GM21786 (cell line): ENCODE data around the gene DRAM2.
"Not testable (repeated sequence)": the region's sequence is repeated elsewhere in the genome, so short reads cannot be mapped to it uniquely, and the experiment has no call there.

Source experiments
- ATAC-seq: cut with Tn5 transposase; IDR thresholded peaks from one replicate; pipeline ENCODE4 v1.9.1; 2021; ENCODE audit not compliant: unreplicated experiment

Gene DRAM2

GRCh38 chr1:111145542-111145941 is 5.6 kb upstream of the DRAM2 start:
- no peak for ATAC-seq

GRCh38 chr1:111142356-111142975 is 2.6 kb upstream of the DRAM2 start:
- ATAC-seq = no peak

DNA sequence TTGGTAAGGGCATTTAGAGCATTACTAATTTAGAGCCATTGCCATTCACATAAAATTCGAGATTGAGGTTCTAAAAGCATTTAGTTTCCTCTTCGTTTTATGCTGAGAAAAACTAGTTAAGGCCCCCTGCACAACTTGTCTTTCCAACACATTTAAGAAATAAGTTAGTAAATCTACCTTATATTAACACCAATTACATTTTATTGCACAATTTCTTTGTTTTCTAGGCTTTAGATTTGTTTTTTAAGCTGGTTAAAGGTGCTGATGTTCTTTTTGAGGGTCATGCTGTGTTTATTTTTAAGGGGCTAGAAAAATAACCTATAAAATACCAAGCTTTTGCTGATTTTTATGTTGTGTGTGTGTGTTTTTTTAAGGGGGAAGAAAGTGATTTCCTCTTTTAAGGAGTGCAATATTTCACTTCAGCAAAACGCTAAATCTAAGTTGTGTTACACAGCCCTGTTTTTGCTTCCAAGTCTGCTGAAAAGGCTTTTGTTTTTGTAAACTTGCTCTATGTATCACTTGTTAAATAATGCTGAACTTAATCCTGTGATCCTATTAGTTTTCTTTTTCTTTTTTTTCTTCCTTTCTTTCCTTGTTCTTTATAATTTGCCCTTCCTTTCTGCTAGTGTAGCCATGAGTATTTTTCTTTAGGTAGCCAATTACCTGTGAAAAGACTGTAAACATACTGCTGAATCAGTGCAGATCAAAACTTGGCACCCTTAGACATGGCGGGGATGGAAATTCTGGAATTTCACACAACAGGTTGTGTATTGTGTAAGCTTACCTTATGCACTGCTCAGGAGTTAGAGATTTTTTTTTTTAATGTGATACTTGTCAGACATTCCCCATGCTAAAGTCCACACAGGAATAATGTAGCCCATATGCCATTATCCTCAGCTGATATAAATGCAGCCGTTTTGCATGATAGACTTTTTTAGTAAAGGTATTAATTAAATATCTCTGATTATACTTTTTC is 1.6 kb upstream of the DRAM2 start:
- no peak for ATAC-seq

DNA sequence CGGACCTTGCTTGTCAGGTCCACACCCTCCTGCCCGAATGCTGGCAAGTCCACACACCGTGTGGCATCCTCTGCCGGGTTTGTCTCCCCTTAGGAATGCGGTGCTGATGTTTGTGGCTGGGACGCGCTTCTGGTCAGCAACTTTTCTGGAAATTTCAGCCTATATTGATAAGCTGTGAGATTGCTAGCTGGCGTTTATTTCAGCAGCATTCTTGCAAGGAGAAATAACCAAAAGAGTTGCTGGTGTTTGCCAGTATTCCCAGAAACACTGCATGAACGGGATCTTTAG is 731 bp upstream of the DRAM2 start:
- ATAC-seq = no peak

- ATAC-seq = peak; percentile 35
Observed at GRCh38 chr1:111139324-111139955, 453 bp downstream of the DRAM2 start.

DNA sequence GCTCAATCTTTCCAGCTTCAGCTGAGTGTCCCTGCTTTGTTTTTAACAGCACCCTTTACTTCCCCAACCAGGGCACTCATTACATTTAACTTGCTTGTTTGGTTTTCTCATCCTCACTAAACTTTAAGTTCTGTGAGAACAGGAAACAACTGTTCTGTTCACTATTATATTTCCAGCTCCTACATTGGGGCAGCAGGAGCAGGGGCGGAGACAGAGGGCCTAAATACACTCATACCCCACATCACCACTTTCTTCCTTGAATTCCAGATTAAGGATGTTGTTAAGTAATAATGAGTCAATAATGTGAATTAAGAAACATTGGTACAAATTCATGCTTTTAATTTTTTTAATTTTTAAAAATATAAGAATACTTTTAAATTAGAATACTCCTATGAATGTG is 6.0 kb downstream of the DRAM2 start:
- ATAC-seq = no peak

DNA sequence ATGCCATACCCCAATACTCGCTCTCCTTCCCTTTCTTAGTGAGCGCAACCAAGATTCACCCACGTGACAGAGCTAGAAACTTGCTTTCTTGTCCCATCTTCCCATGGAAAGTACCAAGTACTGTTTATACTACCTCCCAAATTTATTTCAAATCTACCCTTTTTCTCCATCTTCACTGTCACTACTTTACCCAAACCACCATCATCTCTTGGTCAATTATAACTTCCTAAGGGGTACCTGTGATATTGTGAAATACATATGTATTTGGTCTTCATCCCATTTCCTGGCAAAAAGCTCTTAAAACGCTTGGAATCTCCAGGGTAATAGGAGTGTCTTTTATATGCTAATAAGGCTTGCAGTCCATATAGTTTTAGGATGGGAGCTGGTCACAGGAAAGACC is 8.2 kb downstream of the DRAM2 start:
- ATAC-seq = no peak

DNA sequence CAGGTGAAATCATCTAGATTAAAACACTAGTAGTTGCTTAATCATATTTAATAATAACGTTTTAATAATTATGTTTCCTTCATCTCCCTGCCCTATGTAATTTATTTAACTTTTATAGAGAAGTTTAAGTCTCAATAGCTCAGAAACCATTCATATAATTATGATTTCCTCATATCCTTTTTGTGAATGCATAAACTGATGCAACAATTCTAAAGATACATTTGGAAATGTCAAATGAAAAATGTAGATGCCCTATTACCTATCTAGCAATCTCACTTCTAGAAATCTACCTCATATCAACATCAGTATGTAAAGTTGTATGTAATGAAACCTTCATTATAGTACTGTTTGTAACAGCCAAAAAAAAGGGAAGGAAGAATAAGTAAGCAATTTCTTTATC is 10.5 kb downstream of the DRAM2 start:
- ATAC-seq = no peak

- peak; percentile 86 for ATAC-seq
Observed at GRCh38 chr1:111127923-111128643, 11.8 kb downstream of the DRAM2 start.

DNA sequence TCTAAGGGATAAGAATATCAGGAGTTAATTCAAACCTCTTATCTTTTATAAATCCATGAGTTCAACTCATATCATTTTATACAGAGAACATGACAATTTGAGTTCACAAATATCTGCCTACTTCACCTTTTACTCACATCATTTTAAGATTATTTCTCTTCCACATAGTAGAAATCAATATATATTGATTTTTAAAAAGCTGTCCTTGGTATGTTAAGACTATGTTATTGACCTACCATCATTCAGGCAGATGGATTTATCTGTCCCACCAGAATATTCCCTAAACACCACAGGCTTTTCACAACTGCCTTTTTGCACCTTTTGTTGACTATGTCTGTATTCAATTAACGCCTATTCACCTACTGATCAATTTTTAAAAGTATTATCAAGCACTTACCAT is 13.5 kb downstream of the DRAM2 start:
- no peak for ATAC-seq

DNA sequence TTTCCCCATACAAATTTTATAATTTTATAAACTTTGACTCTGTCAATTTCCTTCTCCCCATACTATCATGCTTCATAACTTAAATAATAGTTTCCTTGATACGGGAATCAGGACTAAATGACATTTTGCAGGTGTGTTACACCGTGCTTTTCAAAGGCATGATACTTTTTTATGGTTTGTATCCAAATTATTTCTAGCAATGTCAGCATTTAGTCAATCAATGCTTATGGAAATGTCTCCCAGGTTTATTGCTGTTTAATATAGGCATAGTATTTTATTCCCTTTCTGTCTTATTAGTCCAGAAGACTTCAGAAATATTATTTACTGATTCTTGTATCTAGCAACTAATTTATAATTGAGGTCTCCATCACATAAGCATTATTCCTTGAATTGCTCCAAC is 23.4 kb downstream of the DRAM2 start:
- ATAC-seq = no peak

DNA sequence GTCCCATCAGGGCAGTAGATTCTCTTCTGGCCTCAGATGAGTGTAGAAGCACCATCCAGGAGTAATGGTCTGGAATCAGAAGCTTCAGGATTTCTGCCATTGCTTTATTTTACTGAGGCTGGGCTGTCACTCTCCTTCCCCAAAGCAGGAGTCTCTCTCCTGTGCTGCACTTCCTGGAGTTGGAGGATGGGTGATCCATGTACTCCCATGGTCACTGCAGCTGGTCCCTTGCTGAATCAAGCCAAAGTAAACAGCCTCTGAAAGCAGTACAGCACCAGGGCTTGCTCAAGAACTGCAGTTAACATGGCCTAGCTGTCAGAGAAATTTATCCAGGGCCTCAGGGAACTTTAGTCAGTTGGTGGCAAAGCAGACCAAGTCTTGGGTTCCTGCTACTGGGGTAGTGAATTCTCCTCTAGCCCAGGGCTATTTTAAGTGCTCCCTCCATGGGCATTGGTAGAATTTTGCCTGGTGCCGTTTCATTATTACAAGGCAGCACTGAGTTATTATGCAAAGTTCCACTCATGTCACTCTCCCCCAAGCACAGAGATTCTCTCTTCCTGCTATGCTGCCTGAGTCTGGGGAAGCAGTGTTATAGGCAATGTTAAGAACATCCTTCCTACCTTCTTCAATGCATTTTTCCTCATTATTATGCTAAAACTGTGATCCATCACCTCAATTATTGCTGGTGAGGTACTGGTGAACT is 29.5 kb downstream of the DRAM2 start:
- no peak for ATAC-seq

DNA sequence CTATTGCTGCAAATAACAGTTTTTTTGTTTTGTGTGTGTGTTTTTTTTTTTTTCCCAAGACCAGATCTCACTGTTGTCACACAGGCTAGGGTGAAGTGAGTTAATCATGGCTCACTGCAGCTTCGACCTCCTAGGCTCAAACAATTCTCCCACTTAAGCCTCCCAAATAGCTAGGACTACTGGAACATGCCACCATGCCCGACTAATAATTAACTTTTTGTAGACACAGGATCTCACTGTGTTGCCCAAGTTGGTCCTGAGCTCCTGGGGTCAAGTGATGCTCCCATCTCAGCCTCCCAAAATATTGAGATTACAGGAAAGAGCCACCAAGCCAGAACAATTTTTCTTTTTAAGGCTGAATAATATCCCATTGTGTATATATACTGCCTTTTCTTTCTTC is 34.9 kb downstream of the DRAM2 start:
- ATAC-seq = no peak

DNA sequence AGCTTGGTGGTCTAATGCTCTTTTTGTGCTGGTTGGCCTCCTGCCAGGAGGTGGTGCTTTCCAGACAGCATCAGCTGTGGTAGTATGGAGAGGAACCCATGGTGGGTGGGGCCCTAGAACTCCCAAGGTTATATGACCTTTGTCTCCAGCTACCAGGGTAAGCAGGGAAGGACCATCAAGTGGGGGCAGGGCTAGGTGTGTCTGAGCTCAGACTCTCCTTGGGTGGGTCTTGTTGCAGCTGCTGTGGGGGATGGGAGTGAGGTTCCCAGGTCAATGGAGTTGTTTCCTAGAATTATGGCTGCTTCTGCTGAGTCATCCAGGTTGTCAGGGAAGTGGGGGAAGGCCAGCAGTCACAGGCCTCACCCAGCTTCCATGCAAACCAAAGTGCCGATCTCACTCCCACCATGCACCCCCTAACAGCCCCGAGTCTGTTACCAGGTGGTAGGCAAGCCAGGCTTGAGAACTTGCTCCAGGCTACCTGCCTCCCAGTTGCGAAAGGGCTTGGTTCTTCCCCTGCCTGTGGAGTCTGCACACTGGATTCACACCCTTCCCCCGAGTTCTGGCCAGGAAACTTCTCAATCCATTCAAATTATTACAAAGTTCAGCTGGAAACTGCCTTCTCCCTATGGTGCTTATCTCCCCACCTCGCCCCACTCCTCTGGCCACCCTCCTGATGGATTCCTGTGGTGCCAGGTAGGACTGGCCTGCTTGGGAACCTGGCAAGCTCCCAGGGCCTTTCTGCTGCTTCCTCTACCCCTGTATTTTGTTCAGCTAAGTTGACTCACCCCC is 37.8 kb downstream of the DRAM2 start:
- ATAC-seq = no peak

GRCh38 chr1:111099289-111099688 is 40.6 kb downstream of the DRAM2 start:
- no peak for ATAC-seq

GRCh38 chr1:111097356-111098099 is 42.4 kb downstream of the DRAM2 start:
- no peak for ATAC-seq

GRCh38 chr1:111095421-111095820 is 44.5 kb downstream of the DRAM2 start:
- ATAC-seq = not testable (repeated sequence)

DNA sequence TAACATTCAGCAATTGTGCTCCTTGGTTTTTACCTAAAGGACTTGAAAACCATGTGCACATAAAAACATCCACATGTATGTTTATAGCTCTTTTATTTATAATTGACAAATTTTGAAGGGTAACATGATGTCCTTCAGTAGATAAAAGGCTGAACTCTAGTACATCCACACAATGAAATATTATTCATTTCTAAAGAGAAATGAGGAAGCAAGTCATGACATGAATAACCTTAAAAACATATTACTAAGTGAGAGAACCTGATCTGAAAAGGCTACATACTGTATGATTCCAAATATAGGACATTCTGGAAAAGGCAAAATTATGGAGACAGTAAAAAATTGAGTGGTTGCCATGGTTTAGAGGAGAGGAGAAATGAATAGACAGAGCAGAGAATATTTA is 50.3 kb downstream of the DRAM2 start:
- ATAC-seq = no peak

GRCh38 chr1:111085676-111086075 is 54.2 kb downstream of the DRAM2 start:
- ATAC-seq = no peak
